GM12878 (cell line): ENCODE data around the gene ODF2L. TPM values are rescaled to one million over a fixed set of nuclear protein-coding genes. Genes with fewer than 3 reads are reported as not detected.

Source experiments
- ATAC-seq: fragments of 200-7000 bp; cut with Tn5 transposase; 3 replicates; pipeline ENCODE4 v1.9.1; 2020; ENCODE audit warnings: mild to moderate bottlenecking, moderate library complexity
- BruUV-seq: library from RNA; stranded (reverse); fragments of 400-500 nt; replicated peaks from 2 replicates; lab custom pipeline; 2021; lab: Mats Ljungman, UMichigan
- CTCF ChIA-PET: fragments of 300-600 bp; sonication (Branson Sonifier 250); formaldehyde crosslinking; extraction: SDS; loops from one replicate; lab custom pipeline; 2021; ENCODE audit warnings: inconsistent platforms; lab: Yijun Ruan, JAX
- POLR2A ChIA-PET: fragments of 350-600 bp; formaldehyde crosslinking; extraction: SDS; loops from one replicate; lab custom pipeline; 2021; ENCODE audit warnings: inconsistent platforms; lab: Charles Lee
- RAD21 ChIA-PET: fragments of 300-600 bp; sonication (Branson Sonifier 250); formaldehyde crosslinking; loops from one replicate; lab custom pipeline; 2023; ENCODE audit warnings: antibody characterized with exemption; ENCODE audit not compliant: unreplicated experiment; lab: Charles Lee
- SMC1A ChIA-PET: fragments of 300-600 bp; sonication (Branson Sonifier 250); formaldehyde crosslinking; loops from one replicate; lab custom pipeline; 2023; ENCODE audit not compliant: unreplicated experiment, uncharacterized antibody; lab: Charles Lee
- DNase-seq: peaks from one replicate; pipeline ENCODE4 v3.0.0-alpha.2; 2011; ENCODE audit warnings: low read depth, low spot score
- FAIRE-seq: peaks from 3 replicates; lab custom pipeline; 2011; peaks lifted over from hg19 to GRCh38; lab: Jason Lieb, UNC
- H2AFZ ChIP-seq: 2 replicates; pipeline ENCODE4 v1.6.0; 2011; ENCODE audit warnings: low read depth, low read length, control low read depth; ENCODE audit not compliant: control insufficient read depth
- H3K27ac ChIP-seq: 2 replicates; pipeline ENCODE4 v1.5.1; 2011; ENCODE audit warnings: control low read depth; ENCODE audit not compliant: control insufficient read depth, insufficient read depth
- H3K27me3 ChIP-seq, 2 experiments: replicated peaks in 1 of 2; 2 replicates each; pipeline versions ENCODE4 v1.6.0 to v1.6.1; 2011; ENCODE audit warnings: low read length in 1 of 2; ENCODE audit not compliant: control insufficient read depth in 2 of 2, insufficient read depth in 2 of 2
- H3K36me3 ChIP-seq, 2 experiments: 2 replicates each; pipeline ENCODE4 v1.5.1; 2011; ENCODE audit warnings: low read length in 1 of 2; ENCODE audit not compliant: control insufficient read depth in 2 of 2, insufficient read depth in 2 of 2
- H3K4me1 ChIP-seq: 2 replicates; pipeline ENCODE4 v1.6.1; 2011; ENCODE audit warnings: mild to moderate bottlenecking, low read length, moderate library complexity, mixed read lengths; ENCODE audit not compliant: control insufficient read depth, insufficient read depth
- H3K4me2 ChIP-seq: 2 replicates; pipeline ENCODE4 v1.6.0; 2011; ENCODE audit warnings: control low read depth; ENCODE audit not compliant: control insufficient read depth, insufficient read depth
- H3K4me3 ChIP-seq: fragments of 200-600 bp; sonication (generic); 2 replicates; pipeline ENCODE4 v1.5.1; 2016
- H3K79me2 ChIP-seq: 2 replicates; pipeline ENCODE4 v1.6.0; 2011; ENCODE audit warnings: low read length; ENCODE audit not compliant: control insufficient read depth, insufficient read depth
- H3K9ac ChIP-seq: 2 replicates; pipeline ENCODE4 v1.8.0; 2011; ENCODE audit warnings: low read length, control low read depth, mixed read lengths; ENCODE audit not compliant: control insufficient read depth, insufficient read depth
- H3K9me3 ChIP-seq: replicated peaks from 3 replicates; pipeline ENCODE4 v1.5.1; 2011; ENCODE audit warnings: mild to moderate bottlenecking, low read length; ENCODE audit not compliant: control insufficient read depth, insufficient read depth
- H4K20me1 ChIP-seq: 2 replicates; pipeline ENCODE4 v1.6.0; 2011; ENCODE audit not compliant: control insufficient read depth, insufficient read depth
- CBFB ChIP-seq: IDR thresholded peaks from 2 replicates; pipeline ENCODE4 v1.6.1; 2016; ENCODE audit warnings: antibody characterized with exemption, low read depth
- E2F4 ChIP-seq: IDR thresholded peaks from 2 replicates; pipeline ENCODE4 v1.6.1; 2012; ENCODE audit warnings: low read depth, low read length, improper control_type of control experiment
- HDAC6 ChIP-seq: fragments of 200-600 bp; sonication (generic); IDR thresholded peaks from one replicate; pipeline ENCODE4 v1.8.0; 2017; ENCODE audit warnings: antibody characterized with exemption; ENCODE audit not compliant: unreplicated experiment
- JUND ChIP-seq: IDR thresholded peaks from 2 replicates; pipeline ENCODE4 v1.6.1; 2012; ENCODE audit warnings: low read depth, mild to moderate bottlenecking, low read length, improper control_type of control experiment, moderate library complexity
- MXI1 ChIP-seq: fragments of 150-350 bp; IDR thresholded peaks from 2 replicates; pipeline ENCODE4 v1.6.1; 2011; ENCODE audit warnings: low read depth, mild to moderate bottlenecking, inconsistent platforms, low read length, improper control_type of control experiment
- NR2C1 ChIP-seq: fragments of 450-650 bp; IDR thresholded peaks from 2 replicates; pipeline ENCODE4 v1.6.1; 2017; ENCODE audit warnings: antibody characterized with exemption, mild to moderate bottlenecking, moderate library complexity
- RCOR1 ChIP-seq: conservative IDR thresholded peaks from 2 replicates; pipeline ENCODE4 v1.6.1; 2012; ENCODE audit warnings: low read depth, low read length, improper control_type of control experiment
- SMAD1 ChIP-seq: fragments of 450-650 bp; IDR thresholded peaks from 2 replicates; pipeline ENCODE4 v1.6.1; 2018; ENCODE audit warnings: mild to moderate bottlenecking, low read depth; ENCODE audit not compliant: partially characterized antibody
- WRNIP1 ChIP-seq: IDR thresholded peaks from 2 replicates; pipeline ENCODE4 v1.6.1; 2011; ENCODE audit warnings: low read depth, low read length, improper control_type of control experiment, borderline replicate concordance
- ZBTB4 ChIP-seq: fragments of 450-650 bp; formaldehyde crosslinking; IDR thresholded peaks from 2 replicates; pipeline ENCODE4 v1.4.0; 2022; ENCODE audit warnings: mild to moderate bottlenecking, moderate library complexity
- ZBTB40 ChIP-seq: fragments of 450-650 bp; IDR thresholded peaks from 2 replicates; pipeline ENCODE4 v1.6.1; 2016; ENCODE audit warnings: mild to moderate bottlenecking, moderate library complexity, borderline replicate concordance
- ZNF592 ChIP-seq: fragments of 450-650 bp; IDR thresholded peaks from 2 replicates; pipeline ENCODE4 v1.6.1; 2017; ENCODE audit warnings: mild to moderate bottlenecking, moderate library complexity
- WGBS: methylation state at CpG from one replicate; pipeline ENCODE4 v1.1.6; 2016; ENCODE audit warnings: low lambda C conversion rate; ENCODE audit not compliant: insufficient replicate concordance, insufficient coverage; ENCODE audit errors: missing lambda C conversion rate; 5-methylcytosine and 5-hydroxymethylcytosine counted together
- in situ Hi-C: fragments of 300-500 bp; cut with MboI; formaldehyde crosslinking; loops from 9 replicates; pipeline ENCODE4 v1.14.3; 2018; ENCODE audit warnings: mixed read lengths
- intact Hi-C: fragments of 100-400 bp; cut with micrococcal nuclease; formaldehyde crosslinking; loops from one replicate; pipeline ENCODE4 v1.14.2; 2022; ENCODE audit not compliant: unreplicated experiment
- polyA plus RNA-seq, 11 experiments: library from polyadenylated mRNA; depleted of rRNA in 4 of 11; unstranded in 6 of 11; stranded (reverse) in 5 of 11; fragments of >200 nt; fragmentation: Nextera tagmentation in 4 of 11; fragmentation: Illumina TruSeq in 1 of 11; extraction: Ambion mirVana in 4 of 11; extraction: Trizol in 1 of 11; gene quantifications; 1 replicate in 1 of 11; 2 replicates in 10 of 11; pipeline versions ENCODE4 v1.2.1 to v1.2.3, GENCODE V29; 2011 to 2016; ENCODE audit warnings: inconsistent platforms in 2 of 11, missing spikeins in 2 of 11, low read depth in 1 of 11
- total RNA-seq, 4 experiments: library from RNA; depleted of rRNA in 3 of 4; stranded (reverse); fragments of >200 nt in 3 of 4; fragmentation: Illumina TruSeq in 1 of 4; extraction: Trizol in 1 of 4; gene quantifications; 2 replicates each; pipeline versions ENCODE4 v1.2.1 to v1.2.3, GENCODE V29; 2013 to 2021

Gene ODF2L
- total and polyA plus RNA-seq, 10 of the 15 experiments (the other 5 are each of a cell fraction or from before 2014, with no cell fraction given), result 10.4 to 29.5 (median 18.5) TPM

GRCh38 chr1:86339906-86340305, 56.2 kb downstream of the ODF2L start:
- no peak for DNase-seq
- no peak for FAIRE-seq
- Histone ChIP-seq H3K9ac (no peak overlapping the region), H3K36me3 (no peaks in the 10 kb centered on the region), H3K79me2 (no peaks in the 10 kb centered on the region), H3K9me3 (no peaks in the 10 kb centered on the region), H3K4me1 (no peaks in the 10 kb centered on the region), H2AFZ (no peak overlapping the region), H3K4me2 (no peak overlapping the region), H4K20me1 (no peaks in the 10 kb centered on the region), H3K27me3 (no peaks in the 10 kb centered on the region), H3K27ac (no peak overlapping the region), H3K4me3 (no peak overlapping the region)
- no TSS peak for BruUV-seq
- RAD21 ChIA-PET, result no interaction called here
- no peak for ATAC-seq
- intact Hi-C loops (no loop called here), in situ Hi-C loops (no loop called here)
- 81% methylated on average over 7 of the region's 7 CpGs for WGBS
- CTCF ChIA-PET, result no interaction called here
- POLR2A ChIA-PET, result no interaction called here
- SMC1A ChIA-PET, result interaction anchor here (0.6 kb wide), 1 partner anchor 216 kb away, joined by 3 read pairs; no protein-coding TSS in a partner anchor
- no peak for TF ChIP-seq CBFB
- TF ChIP-seq NR2C1, result no peak
- TF ChIP-seq E2F4, result no peak
- TF ChIP-seq WRNIP1, result no peak
- TF ChIP-seq ZBTB40, result no peak
- TF ChIP-seq HDAC6, result no peak
- no peak for TF ChIP-seq ZNF592
- TF ChIP-seq JUND, result no peak
- TF ChIP-seq SMAD1, result no peak
- no peak for TF ChIP-seq ZBTB4
- no peak for TF ChIP-seq RCOR1
- TF ChIP-seq MXI1, result no peak
